ENCODE measurements around the gene COX6B1. TPM values are rescaled to one million over a fixed set of nuclear protein-coding genes. Genes with fewer than 3 reads are reported as not detected.

The COX6B1 gene
- total RNA-seq, 1 donor from 2014 or later: 267 TPM

DNA sequence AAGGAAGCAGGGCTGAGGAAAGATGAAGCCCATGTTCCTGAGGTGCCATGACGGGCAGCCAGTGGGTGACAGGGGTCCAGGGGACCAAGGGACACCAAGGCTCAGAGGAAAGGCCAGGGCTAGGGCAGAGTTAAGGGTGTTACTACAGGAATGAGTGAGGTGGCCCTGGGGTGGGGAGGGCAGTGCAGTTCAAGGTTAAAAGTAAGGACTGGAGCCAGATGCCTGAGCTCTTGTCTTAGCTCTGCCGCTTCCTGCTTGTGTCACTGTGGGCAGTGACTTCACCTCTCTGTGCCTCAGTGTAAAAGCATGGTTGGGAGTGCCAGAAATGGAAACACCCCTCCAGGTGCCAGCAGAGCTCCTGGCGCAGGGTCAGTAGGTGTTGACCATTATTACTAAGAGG lies 11.5 kb upstream of the COX6B1 start:
- TF ChIP-seq, protein P1, sequence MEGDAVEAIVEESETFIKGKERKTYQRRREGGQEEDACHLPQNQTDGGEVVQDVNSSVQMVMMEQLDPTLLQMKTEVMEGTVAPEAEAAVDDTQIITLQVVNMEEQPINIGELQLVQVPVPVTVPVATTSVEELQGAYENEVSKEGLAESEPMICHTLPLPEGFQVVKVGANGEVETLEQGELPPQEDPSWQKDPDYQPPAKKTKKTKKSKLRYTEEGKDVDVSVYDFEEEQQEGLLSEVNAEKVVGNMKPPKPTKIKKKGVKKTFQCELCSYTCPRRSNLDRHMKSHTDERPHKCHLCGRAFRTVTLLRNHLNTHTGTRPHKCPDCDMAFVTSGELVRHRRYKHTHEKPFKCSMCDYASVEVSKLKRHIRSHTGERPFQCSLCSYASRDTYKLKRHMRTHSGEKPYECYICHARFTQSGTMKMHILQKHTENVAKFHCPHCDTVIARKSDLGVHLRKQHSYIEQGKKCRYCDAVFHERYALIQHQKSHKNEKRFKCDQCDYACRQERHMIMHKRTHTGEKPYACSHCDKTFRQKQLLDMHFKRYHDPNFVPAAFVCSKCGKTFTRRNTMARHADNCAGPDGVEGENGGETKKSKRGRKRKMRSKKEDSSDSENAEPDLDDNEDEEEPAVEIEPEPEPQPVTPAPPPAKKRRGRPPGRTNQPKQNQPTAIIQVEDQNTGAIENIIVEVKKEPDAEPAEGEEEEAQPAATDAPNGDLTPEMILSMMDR (IDR thresholded peaks at IDR 0.05): no peak
- Histone ChIP-seq H3K4me3 (no peak overlapping the region), H3K9me3 (no peaks in the 10 kb centered on the region), H3K27ac (no peak overlapping the region), H3K27me3 (ENCODE audit: low read depth) (no peaks in the 10 kb centered on the region), H3K36me3 (peaks cover 67% of the 10 kb centered on the region), H3K4me1 (no peaks in the 10 kb centered on the region)
- DNase-seq (no peak), ATAC-seq (no peak)
- intact Hi-C loops (cut with DNase I): no loop called here

DNA sequence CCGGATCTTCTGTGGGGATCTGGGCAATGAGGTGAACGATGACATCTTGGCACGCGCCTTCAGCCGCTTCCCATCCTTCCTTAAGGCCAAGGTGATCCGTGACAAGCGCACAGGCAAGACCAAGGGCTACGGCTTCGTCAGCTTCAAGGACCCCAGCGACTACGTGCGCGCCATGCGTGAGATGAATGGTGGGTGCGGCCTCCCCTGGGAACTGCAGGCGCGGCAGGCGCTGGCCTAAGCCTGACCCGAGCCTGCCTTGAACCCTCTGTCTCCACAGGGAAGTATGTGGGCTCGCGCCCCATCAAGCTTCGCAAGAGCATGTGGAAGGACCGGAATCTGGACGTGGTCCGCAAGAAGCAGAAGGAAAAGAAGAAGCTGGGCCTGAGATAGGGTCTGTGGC lies 11.0 kb upstream of the COX6B1 start:
- TF ChIP-seq, protein P1 (IDR thresholded peaks at IDR 0.05): no peak
- H3K27me3 ChIP-seq (ENCODE audit: low read depth): no peaks in the 10 kb centered on the region
- H3K27ac ChIP-seq: no peak overlapping the region
- ATAC-seq: no peak
- H3K36me3 ChIP-seq: peaks cover 62% of the 10 kb centered on the region
- peaks cover 3% of the 10 kb centered on the region for H3K4me1 ChIP-seq
- no peak for DNase-seq
- H3K4me3 ChIP-seq: no peak overlapping the region
- H3K9me3 ChIP-seq: no peaks in the 10 kb centered on the region
- intact Hi-C loops (cut with DNase I): no loop called here

DNA sequence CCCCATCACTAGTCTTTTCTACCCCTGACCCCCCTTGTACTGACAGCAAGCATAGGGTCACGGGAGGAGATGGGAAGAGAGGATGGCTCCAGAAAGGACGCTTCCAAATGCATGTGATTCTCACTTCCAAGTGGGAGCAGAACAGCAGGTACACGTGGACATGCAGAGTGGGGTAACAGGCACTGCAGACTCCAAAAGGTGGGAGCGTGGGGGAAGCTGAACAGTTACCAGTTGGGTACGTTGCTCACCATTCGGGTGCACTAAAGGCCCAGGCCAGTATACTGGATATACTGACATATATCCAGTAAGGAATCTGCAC lies 8.8 kb upstream of the COX6B1 start:
- DNase-seq: no peak
- Histone ChIP-seq H3K36me3 (peaks cover 40% of the 10 kb centered on the region), H3K4me3 (no peak overlapping the region), H3K27me3 (ENCODE audit: low read depth) (no peaks in the 10 kb centered on the region), H3K4me1 (peaks cover 10% of the 10 kb centered on the region), H3K9me3 (no peaks in the 10 kb centered on the region), H3K27ac (no peak overlapping the region)
- intact Hi-C loops (cut with DNase I): no loop called here
- ATAC-seq: no peak
- TF ChIP-seq, protein P1 (IDR thresholded peaks at IDR 0.05): no peak

DNA sequence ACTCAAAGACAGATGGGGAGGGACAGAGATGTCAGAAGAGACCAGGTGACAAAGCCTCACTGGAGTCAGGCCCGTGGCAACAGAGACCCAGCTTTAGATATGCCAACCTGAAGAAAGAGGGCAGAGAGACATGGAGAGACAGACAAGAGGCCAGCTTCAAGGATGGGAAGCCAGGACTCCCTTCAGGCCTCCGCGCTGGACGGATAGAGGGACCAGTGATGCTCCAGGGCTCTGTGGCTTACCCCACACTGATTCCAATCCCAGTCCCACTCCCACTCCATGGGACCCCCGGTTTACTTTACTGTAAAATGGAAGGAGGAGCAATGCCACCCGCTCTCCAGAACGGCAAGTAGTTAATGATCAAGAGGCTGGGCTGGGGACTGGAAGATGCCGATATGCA lies 8.3 kb upstream of the COX6B1 start:
- Histone ChIP-seq H3K27ac (no peak overlapping the region), H3K9me3 (no peaks in the 10 kb centered on the region), H3K36me3 (peaks cover 35% of the 10 kb centered on the region), H3K4me1 (peaks cover 13% of the 10 kb centered on the region), H3K27me3 (ENCODE audit: low read depth) (no peaks in the 10 kb centered on the region), H3K4me3 (no peak overlapping the region)
- TF ChIP-seq, protein P1 (IDR thresholded peaks at IDR 0.05): no peak
- intact Hi-C loops (cut with DNase I): no loop called here
- DNase-seq (no peak), ATAC-seq (no peak)

DNA sequence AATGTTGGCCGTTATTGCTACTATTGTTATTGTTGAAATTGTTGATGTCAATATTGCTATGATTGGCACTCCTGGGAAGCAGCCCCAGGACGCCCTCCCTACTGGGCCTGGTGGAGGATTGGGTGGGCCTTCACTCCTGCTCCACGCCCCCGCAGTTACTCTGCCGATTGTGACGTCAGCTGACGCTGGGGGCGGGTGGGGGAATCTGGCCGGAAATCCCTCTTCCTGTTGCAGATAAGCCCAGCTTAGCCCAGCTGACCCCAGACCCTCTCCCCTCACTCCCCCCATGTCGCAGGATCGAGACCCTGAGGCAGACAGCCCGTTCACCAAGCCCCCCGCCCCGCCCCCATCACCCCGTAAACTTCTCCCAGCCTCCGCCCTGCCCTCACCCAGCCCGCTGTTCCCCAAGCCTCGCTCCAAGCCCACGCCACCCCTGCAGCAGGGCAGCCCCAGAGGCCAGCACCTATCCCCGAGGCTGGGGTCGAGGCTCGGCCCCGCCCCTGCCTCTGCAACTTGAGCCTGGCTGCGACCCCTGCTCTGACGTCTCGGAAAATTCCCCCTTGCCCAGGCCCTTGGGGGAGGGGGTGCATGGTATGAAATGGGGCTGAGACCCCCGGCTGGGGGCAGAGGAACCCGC lies 6.5 kb upstream of the COX6B1 start, which contains the start of gene ETV2:
TSS of gene ETV2 (plus strand) at position 231 of the 637 bp plus-strand sequence. CDS start 716 bp downstream, outside the sequence.
- intact Hi-C loops (cut with DNase I): no loop called here
- Histone ChIP-seq H3K27me3 (ENCODE audit: low read depth) (no peaks in the 10 kb centered on the region), H3K36me3 (peaks cover 17% of the 10 kb centered on the region), H3K4me3 (no peak within 1 kb of the TSS), H3K4me1 (peaks cover 21% of the 10 kb centered on the region), H3K27ac (no peak within 1 kb of the TSS), H3K9me3 (no peaks in the 10 kb centered on the region)
- no peak for DNase-seq
- no peak for ATAC-seq
- TF ChIP-seq, protein P1 (IDR thresholded peaks at IDR 0.05): no peak
